HepG2 (cell line): ENCODE measurements around the gene C1QBP. TPM values are rescaled to one million over a fixed set of nuclear protein-coding genes. Genes with fewer than 3 reads are reported as not detected.
A peak's percentile ranks its signal among the peaks of the same experiment; 100 is the strongest.

Source experiments
- FOSL2 ChIP-seq: sonication (generic); formaldehyde crosslinking; IDR thresholded peaks from 2 replicates; pipeline ENCODE4 v1.4.0; 2020; ENCODE audit warnings: missing genetic modification reagents
- MAF1 ChIP-seq: sonication (generic); formaldehyde crosslinking; IDR thresholded peaks from 2 replicates; pipeline ENCODE4 v1.5.0; 2020; ENCODE audit warnings: missing genetic modification reagents, borderline replicate concordance
- MED8 ChIP-seq: sonication (generic); formaldehyde crosslinking; IDR thresholded peaks from 2 replicates; pipeline ENCODE4 v1.8.1; 2023; ENCODE audit warnings: mild to moderate bottlenecking, missing genetic modification reagents; ENCODE audit not compliant: insufficient replicate concordance
- MXD1 ChIP-seq: sonication (generic); formaldehyde crosslinking; IDR thresholded peaks from 2 replicates; pipeline ENCODE4 v1.4.0; 2020; ENCODE audit warnings: mild to moderate bottlenecking, missing genetic modification reagents
- ZBTB40 ChIP-seq, 2 experiments: fragments of 450-650 bp in 1 of 2; sonication (generic) in 1 of 2; formaldehyde crosslinking in 1 of 2; IDR thresholded peaks; 2 replicates each; pipeline versions ENCODE4 v1.6.1 to v1.8.0; 2016 to 2022; ENCODE audit warnings: antibody characterized with exemption in 1 of 2, mild to moderate bottlenecking in 1 of 2, missing genetic modification reagents in 1 of 2
- ZFP82 ChIP-seq: sonication (generic); formaldehyde crosslinking; IDR thresholded peaks from 2 replicates; pipeline ENCODE4 v1.5.1; 2020; ENCODE audit warnings: mild to moderate bottlenecking, missing genetic modification reagents, borderline replicate concordance
- ZNF530 ChIP-seq: sonication (generic); formaldehyde crosslinking; IDR thresholded peaks from 2 replicates; pipeline ENCODE4 v1.5.0; 2020; ENCODE audit warnings: low read depth, mild to moderate bottlenecking, missing genetic modification reagents
- ZNF556 ChIP-seq: sonication (generic); formaldehyde crosslinking; IDR thresholded peaks from 2 replicates; pipeline ENCODE4 v1.4.0; 2020; ENCODE audit warnings: mild to moderate bottlenecking, missing genetic modification reagents, borderline replicate concordance
- polyA plus RNA-seq, 8 experiments: library from polyadenylated mRNA; depleted of rRNA in 3 of 8; stranded (reverse) in 7 of 8; unstranded in 1 of 8; fragments of >200 nt; fragmentation: Illumina TruSeq in 4 of 8; extraction: Trizol in 4 of 8; gene quantifications; 2 replicates each; pipeline versions ENCODE4 v1.2.1 to v1.2.3, GENCODE V29; 2011 to 2016; ENCODE audit warnings: low read depth in 4 of 8, missing spikeins in 1 of 8, mixed read lengths in 1 of 8; ENCODE audit not compliant: insufficient read depth in 1 of 8
- total RNA-seq, 5 experiments: library from RNA; depleted of rRNA; stranded (reverse); fragments of >200 nt; fragmentation: Illumina TruSeq; extraction: Trizol; gene quantifications; 2 replicates each; pipeline ENCODE4 v1.2.3, GENCODE V29; 2016; ENCODE audit warnings: low read depth in 1 of 5
- TF ChIP-seq, protein P1 (sequence below): IDR thresholded peaks from 2 replicates; pipeline ENCODE4 v1.6.1; 2012; ENCODE audit warnings: inconsistent platforms
- TF ChIP-seq, protein P2 (sequence below): sonication (generic); formaldehyde crosslinking; IDR thresholded peaks from 2 replicates; pipeline ENCODE4 v1.4.0; 2020; ENCODE audit warnings: missing genetic modification reagents, borderline replicate concordance

C1QBP gene
- total and polyA plus RNA-seq, 2 of the 13 experiments (the other 11 are each of a cell fraction or from before 2014, with no cell fraction given), result 219 to 680 TPM

GRCh38 chr17:5419959-5420653, 18.8 kb downstream of the C1QBP start, which contains the start of gene RPAIN (continued):
- TF ChIP-seq ZFP82 (CRISPR knock-in tag), result peak; percentile 78; the same call in 1 of the 2 replicates
- 0 out of 2 replicates have a peak, but pooled peaks have one; percentile 82 for TF ChIP-seq ZNF530 (CRISPR knock-in tag)
- TF ChIP-seq MAF1 (CRISPR knock-in tag), result no peak
- TF ChIP-seq MXD1 (CRISPR knock-in tag), result peak; percentile 38; the same call in 1 of the 2 replicates
- TF ChIP-seq, protein P1, sequence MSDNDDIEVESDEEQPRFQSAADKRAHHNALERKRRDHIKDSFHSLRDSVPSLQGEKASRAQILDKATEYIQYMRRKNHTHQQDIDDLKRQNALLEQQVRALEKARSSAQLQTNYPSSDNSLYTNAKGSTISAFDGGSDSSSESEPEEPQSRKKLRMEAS, result peak; percentile 98
- peak; percentile 42; the same call in 1 of the 2 replicates for TF ChIP-seq FOSL2 (CRISPR knock-in tag)
- peak; percentile 84 for TF ChIP-seq MED8
- TF ChIP-seq, protein P2, sequence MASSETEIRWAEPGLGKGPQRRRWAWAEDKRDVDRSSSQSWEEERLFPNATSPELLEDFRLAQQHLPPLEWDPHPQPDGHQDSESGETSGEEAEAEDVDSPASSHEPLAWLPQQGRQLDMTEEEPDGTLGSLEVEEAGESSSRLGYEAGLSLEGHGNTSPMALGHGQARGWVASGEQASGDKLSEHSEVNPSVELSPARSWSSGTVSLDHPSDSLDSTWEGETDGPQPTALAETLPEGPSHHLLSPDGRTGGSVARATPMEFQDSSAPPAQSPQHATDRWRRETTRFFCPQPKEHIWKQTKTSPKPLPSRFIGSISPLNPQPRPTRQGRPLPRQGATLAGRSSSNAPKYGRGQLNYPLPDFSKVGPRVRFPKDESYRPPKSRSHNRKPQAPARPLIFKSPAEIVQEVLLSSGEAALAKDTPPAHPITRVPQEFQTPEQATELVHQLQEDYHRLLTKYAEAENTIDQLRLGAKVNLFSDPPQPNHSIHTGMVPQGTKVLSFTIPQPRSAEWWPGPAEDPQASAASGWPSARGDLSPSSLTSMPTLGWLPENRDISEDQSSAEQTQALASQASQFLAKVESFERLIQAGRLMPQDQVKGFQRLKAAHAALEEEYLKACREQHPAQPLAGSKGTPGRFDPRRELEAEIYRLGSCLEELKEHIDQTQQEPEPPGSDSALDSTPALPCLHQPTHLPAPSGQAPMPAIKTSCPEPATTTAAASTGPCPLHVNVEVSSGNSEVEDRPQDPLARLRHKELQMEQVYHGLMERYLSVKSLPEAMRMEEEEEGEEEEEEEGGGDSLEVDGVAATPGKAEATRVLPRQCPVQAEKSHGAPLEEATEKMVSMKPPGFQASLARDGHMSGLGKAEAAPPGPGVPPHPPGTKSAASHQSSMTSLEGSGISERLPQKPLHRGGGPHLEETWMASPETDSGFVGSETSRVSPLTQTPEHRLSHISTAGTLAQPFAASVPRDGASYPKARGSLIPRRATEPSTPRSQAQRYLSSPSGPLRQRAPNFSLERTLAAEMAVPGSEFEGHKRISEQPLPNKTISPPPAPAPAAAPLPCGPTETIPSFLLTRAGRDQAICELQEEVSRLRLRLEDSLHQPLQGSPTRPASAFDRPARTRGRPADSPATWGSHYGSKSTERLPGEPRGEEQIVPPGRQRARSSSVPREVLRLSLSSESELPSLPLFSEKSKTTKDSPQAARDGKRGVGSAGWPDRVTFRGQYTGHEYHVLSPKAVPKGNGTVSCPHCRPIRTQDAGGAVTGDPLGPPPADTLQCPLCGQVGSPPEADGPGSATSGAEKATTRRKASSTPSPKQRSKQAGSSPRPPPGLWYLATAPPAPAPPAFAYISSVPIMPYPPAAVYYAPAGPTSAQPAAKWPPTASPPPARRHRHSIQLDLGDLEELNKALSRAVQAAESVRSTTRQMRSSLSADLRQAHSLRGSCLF (CRISPR knock-in tag), result no peak
- TF ChIP-seq ZBTB40 (IDR thresholded peaks at IDR 0.05), result no peak
- TF ChIP-seq ZBTB40 (CRISPR knock-in tag; IDR thresholded peaks at IDR 0.05), result 0 out of 2 replicates have a peak, but pooled peaks have one; percentile 30
- TF ChIP-seq ZNF556, result peak; percentile 31; the same call in 1 of the 2 replicates
